Stimulated activated CD8-positive, alpha-beta memory T cell treated with anti-CD3 and anti-CD28 coated beads, Interleukin-12 subunit alpha, Interleukin-12 subunit beta, amount 100 ng/mL, for 1 hour (primary cell): ENCODE measurements around the gene RAB35.

Source experiments
- DNase-seq: peaks from one replicate; pipeline ENCODE4 v3.0.0-alpha.2; 2020; ENCODE audit warnings: low read depth

Gene RAB35

DNA sequence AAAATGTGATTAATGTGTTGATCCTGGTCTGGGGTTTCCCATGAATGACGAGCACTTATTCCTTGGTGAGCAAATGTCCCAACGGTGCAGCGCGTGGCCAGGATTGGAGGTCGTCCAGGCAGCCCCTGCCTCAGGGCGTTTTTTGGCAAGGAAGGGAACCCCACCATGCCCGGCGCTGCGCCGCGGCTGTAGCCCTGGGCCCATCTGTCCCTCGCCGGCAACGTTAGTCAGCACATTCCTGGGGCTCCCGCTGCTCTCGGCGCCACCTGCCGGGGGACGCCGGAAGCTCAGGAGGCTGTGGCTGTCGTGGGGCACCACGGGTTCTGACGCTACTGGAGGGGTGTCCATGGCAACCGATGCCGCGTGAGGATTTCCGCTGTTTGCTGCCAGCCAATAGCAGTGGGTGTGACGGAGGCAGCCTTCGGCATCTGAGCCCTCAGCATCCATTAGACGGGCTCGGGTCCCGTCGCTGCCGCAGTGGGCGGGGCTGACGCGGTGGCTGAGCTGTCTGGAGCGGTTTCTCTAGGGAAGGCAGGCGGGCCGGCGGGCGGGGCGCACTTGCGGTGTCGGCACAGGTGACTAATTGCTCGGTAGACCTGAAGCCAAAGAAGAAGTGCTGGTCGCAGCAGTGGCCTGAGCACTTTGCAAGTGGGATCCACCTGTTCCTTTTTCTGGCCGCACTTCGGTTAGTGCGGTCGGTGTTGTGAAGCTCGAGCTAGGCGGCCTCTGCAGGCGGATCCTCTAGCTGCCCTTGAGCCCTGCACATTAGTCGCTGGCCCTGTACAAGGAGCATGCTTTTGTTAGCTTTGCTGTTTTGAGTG lies 29.5 kb downstream of the RAB35 start:
- DNase-seq, result peak; percentile 99

DNA sequence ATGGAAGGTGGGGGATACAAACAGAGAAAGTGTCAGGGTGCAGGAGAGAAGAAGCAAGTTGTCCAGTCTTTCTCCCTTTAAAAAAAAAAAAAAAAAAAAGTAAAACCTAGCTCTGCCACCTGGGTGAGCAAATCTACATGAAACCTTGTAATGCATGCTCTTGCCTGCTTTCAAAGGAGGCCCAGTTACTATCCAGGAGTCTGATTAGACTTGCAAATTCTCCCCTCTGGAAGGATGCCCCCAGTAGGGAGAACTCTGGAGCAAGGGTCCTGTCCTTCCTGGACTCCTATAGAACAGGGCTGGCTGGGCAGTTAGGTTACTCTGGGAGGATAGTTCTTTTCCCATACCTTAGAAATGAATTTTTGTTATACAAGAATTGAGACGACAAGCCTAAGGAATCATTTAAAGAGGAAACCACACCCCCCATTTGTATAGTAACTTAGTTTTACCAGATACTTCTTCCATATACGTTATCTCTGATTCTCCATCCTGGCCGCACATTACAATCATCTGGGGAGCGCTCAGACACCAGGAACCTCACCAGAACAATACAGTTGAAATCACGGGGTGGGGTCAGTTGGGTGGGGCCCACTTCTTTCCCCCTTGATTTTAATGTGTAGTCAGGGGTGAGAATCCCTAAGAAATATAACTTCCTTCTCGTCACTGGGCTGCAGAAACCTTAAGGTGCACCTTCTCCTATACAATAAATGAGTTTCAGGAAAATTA lies 30.5 kb downstream of the RAB35 start:
- DNase-seq, result no peak

DNA sequence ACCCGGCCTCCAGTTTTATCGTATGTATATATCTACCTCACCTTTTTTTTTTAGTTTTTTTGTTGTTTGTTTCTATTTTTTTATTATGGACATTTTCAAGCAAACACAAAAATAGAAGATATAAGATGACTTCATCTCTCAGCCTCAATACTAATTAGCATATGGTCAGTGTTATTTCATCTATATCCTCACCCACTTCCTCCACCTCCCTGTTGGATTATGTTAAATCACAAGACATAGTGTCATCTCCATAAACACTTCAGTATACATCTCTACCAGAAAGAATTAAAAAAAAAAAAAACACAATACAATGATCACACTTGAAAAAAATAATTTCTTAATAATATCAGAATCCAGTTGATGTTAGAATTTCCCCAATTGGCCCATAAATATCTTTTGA lies 34.9 kb downstream of the RAB35 start:
- no peak for DNase-seq

DNA sequence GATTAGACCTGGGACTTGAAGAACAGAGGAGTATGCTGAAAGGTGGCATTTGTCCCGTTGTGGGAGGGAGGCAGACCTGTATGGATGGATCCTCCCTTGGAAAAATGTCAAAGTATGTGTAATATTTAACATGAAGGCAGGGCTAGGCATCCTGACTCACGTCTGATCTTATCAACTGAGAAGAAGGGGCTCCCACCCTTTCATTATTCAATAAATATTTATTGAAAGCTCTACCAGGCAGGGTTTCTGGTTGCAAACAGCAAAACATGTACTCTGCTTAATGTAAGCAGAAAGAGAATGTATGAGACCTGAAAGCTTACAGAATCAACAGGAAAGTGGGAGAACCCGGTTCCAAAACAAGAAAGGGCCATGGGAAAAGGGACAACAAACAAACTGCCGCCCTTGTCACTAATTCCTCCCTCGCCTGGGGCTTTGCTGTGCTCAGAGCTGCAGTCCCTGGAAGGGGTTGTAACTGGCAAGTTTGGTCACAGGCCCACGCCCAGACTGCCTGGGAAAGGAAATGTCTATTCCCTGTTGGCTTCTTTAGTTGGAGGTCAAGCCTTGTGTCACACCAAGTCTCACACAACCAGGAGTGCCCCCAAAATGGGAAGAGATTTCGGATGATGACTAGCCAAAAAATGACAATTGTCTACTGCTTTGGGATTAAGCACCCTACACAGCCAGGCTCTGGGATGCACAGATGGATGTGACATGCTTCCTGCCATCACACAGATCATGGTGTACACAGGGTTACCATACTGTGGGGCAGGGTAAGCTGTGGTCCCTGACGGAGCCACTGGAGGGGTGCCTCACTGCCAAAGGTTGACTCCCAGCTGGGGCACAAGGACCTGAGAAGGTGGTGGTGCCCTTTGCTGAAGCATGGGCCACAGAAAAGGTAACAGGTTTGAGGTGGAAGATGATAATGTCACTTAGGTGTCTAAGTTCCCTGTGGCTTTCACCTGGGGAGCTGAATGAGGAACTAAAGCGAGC lies 36.8 kb downstream of the RAB35 start:
- no peak for DNase-seq

DNA sequence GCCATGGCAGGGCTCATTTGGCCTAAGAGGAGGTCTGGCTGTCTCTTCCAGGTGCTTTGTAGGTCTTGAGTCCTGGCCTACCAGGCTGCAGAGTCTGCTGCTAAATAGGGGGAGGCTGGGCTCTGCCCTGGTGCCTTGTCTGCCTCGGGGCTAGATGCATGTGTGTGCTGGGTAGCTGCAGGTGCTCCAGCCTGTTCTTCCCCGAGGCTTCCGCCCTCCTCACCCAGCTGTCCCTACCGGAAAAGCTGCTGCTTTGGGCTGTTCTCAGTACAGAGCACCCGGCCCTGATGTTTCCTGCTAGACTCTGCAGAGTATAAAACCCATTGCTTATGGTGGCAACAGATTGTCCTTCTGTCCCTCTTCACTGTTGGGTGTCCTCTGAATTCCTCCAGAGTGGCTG lies 37.7 kb downstream of the RAB35 start:
- DNase-seq, result no peak

DNA sequence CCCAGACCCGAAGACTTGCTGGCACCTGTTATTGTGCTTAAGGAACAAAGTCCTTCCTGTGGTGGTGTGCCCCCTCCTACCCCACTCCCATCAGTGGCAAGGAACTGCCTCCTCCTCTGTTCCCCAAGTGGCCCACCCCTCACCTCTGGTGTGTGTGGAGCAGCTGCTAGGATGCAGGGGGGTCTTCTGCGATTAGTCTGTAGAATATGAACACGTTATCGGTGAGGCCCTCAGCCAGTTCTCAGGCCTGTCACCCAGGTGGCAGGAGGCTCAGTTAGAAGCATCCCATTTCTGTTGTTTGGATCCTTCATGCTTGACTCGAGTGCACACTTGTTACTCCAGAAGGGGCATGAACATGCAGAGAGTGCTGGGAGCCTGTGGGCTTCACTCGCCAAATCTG lies 39.3 kb downstream of the RAB35 start:
- DNase-seq, result no peak

DNA sequence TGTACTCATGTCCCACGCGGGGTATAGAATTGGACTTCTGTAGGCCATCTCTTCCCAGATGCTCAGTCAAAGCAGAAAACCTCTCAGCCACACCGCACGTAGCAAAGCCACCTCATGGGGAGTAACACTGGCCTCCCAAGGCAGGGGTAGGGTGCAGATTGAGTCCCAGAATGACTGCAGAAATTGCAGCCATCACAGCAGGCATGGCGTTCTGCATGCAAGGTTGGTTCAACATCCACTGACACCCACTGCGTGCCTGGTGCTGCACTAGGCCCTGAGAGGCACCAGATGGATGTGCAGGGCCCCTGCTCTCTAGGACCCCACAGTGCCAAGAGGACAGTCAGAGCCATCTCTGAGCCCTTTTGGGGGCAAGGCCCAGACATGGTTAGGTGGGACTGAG lies 39.9 kb downstream of the RAB35 start:
- no peak for DNase-seq

DNA sequence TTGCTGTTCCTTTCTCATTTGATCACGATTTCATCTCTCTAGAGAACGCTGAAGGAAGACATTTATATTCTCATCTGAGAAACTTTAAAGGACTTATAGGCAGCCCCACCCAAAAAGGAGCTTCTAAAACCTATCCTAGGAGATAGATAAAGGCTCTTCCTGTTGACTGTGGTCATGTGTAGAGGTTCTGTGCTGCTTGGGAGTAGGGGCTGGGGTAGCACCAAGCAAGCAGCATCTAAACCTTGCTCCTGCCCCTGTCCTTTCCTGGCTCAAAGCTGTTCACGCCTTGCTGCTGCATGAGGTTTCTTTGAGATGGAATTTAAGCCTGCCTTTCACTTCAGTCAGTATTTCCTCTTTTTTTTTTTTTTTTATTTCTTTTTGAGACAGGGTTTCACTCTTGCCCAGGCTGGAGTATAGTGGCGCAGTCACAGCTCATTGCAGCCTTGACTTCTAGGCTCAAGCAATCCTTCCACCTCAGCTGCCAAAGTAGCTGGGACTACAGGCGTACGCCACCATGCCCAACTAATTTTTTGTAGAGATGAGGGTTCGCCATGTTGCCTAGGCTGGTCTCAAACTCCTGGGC lies 41.4 kb downstream of the RAB35 start:
- DNase-seq, result no peak

DNA sequence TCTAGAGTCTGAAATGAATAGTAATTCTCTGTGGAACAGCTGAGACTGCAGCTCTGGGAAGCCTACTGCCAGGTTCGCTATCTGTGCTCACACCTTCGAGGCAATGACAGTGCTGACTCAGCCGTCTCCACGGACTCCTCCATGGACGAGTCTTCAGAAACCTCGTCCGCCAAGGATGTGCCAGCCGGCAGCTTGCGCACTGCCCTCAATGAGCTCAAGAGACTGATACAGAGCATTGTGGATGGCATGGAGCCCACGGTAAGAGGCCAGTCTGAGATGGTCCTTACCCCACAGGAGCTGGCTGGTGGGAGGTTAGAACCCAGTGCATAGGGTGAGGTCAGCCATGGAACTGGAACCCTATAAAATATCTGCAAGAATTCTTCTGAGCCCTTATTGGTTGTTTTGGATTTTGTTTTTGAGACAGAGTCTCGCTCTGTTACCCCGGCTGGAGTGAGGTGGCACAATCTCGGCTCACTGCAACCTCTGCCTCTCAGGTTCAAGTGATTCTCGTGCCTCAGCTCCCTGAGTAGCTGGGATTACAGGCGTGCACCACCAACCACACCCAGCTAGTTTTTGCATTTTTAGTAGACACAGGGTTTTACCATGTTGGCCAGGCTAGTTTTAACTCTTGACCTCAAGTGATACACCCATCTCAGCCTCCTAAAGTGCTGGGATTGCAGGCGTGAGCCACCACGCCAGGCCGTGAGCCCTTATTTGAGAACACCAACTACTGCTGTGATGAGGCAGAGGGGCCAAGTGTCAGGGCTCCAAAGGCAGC lies 43.9 kb downstream of the RAB35 start:
- no peak for DNase-seq

DNA sequence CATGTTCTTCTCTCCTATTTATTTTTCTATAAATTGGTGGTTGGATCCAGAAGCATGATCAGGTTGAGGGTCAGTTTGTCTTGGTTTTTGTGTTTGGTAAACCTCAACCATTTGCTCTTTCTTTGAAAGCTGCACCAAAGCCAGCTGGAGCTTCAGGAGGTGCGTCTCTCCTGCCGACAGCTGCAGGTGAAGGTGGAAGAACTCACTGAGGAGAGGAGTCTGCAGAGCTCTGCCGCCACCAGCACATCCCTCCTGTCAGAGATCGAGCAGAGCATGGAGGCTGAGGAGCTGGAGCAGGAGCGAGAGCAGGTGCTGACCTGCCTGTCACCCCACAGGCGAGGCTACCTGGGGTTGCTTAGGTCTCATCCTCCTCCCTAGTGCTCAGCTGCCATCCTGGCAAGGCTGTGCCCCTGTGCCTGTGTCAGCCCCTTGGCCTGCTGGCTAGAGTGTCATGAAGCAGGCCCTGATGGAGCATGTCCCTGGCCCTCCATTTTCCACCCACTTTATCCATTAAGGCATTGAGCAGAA lies 45.0 kb downstream of the RAB35 start:
- DNase-seq, result no peak

DNA sequence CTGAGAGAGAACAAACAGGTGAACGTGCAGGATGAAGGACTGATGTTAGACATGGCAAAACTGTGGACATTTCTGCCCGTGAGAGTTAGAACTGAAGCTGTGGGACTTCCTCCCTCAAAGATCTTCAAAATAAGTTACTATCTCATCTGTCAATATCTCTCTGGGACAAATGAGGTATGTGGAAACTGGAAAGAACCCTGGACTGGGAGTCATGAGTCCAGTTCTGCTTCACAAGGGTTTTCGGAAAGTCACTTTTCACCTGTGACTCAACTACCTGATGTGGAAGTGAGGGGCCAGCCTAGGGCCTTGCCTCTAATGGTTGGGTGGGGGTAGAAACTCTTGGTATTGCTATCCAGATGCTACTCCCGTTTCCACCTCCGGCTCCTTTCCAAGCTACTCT lies 47.3 kb downstream of the RAB35 start:
- no peak for DNase-seq

DNA sequence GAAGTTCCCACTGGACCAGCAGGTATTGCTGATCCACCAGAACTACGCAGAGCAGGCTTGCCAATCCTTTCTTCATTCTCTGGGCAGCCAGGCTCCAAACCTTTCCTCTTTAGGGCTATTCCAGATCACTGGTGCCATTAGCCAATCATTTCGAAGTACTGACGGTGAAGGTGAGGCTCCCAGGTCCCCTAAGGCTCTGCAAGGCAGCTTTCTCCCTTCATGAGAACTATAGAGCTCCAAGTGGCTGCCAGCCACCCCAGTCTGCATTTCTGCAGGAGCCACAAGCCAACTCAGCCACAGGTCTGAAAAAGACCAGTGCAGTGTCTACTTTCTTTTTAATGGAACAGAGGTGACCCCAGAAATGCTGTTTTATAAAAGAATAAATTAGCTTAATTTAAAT lies 48.7 kb downstream of the RAB35 start:
- no peak for DNase-seq

DNA sequence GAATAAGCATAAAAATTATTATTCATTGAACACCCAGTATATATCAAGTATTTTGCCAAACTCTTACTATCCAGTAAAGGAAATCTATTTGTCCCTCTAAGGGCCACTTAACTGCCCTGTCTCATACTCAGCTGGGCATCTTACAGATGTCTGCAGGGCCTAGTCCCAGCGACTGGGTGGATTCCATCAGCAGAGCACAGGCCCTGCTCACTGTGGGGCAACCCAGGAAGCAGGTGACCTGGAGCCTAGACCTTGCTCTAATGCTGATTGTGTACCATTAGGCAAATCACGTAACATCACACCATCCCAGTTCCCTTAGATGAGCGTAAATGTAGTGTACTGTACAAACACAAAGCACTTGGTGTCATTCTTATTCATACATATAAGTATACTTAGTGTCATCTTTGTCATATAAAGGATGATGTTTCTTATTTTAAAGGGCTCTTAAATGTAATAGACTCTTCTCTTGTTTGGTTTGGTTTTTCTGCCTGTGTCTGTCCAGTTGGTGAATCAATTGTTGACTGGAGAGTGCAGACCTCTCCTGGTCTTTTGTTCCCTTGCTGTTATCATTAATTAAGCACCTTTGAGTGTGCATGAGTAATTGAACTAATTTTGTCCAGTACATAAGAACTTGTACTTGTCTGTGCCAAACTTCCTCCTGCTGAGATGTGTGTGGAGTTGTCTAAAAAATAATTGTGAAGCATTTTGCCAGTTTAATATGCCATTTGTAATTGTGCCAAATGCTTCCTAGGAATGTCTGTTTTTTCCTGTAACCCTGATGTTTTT lies 49.3 kb downstream of the RAB35 start:
- no peak for DNase-seq

DNA sequence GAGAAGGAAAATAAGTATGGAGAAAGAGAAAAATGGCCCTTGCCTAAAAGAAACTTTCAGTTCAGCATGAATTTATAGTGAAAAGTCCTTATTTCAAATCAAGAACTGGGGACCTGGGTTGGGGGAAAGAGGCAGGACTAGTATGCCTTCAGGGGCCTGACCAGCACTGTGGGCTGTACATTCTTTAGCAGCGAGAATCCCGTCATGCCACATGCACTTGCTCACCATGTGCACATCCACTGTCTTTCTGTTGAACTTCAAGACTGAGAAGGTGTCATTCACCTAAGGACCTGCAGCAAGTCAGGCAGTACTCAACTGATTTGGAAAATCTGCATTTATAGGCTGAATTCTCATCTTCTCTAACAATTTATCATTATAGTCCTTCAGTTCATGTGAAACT lies 50.2 kb downstream of the RAB35 start:
- no peak for DNase-seq

DNA sequence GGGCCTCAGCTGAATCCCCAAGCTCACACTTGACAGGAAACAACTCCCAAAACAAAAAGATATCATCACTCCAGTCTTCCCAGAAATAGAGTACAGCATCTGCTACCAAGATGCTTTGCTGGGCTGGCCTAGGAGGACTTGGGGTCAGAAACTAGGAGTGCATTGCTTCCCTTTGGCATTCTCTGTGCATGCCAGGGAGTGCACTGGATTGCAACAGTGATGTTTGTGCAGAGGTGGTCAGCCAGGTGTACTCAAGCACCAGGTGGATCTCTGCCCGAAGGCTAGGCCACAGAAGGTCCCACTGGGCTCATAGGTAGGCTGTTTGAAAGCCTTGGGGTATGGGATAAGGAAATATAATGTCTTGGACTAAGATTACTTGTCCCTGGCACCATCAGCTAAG lies 51.1 kb downstream of the RAB35 start:
- DNase-seq, result no peak

DNA sequence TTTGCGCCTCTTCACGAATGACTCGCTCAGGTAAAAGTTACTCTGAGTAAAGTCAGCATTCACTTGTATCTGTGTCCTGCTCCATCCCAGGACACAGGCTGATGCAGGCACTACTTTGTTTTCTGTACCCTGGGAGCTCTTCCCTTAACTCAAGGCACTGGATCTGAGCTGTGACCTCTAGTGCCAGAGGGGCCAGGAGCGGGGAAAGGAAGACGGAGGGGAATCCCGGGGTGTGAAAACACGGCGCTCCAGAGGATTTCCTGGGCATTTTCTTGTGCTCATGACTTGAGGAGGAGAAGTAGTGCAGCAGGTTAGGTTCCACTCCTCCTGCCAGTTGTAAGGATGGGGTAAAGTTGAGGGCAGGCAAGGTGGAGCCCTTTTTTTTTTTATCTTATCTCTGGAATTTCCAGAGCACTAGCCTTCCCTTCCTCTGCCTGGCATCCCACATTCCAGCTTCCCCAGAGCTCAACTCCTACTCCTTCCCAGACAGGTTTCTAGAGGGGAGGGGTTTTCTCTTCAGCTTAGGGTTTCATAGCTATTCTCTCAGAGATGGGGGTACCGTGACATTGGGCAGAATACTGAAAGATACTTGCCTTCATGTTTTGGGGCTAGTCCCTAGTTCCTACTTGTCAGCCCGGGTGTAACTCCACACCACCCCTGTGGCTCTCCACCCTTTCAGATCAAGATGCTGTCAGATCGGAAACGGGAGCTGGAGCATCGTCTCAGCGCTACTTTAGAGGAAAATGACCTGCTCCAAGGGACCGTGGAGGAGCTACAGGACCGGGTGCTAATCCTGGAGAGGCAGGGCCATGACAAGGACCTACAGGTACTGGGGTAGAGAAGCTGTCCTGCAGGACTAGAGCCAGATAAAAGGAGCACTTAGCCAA lies 52.3 kb downstream of the RAB35 start:
- DNase-seq, result no peak

DNA sequence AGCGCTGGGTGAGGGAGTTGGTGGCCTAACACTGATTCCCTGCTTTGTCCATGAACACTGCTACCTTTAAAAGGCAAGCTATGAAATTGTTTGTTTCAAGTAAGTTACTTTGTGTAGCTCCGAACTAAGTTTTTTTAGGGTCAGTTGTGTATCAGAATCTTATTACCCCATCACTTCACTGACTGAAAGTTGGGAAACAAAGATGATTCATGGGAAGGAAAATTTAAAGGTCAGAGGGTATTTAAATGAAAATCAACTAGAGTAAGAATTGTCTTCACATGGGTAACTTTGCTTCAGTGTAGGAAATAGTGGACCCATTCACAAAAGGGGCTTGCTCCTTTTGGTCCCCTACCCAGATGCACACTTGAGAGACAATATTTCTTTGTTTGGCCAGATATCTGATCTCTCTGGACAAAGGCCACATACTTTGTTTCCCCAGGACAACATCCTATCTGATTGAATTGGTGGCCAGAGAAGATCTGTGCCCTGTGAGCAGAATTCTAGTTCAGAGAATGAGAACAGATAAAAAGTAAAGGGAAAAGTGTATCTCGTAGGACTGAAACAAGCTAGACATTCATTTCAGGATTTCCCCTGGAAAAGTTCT lies 53.5 kb downstream of the RAB35 start:
- no peak for DNase-seq

DNA sequence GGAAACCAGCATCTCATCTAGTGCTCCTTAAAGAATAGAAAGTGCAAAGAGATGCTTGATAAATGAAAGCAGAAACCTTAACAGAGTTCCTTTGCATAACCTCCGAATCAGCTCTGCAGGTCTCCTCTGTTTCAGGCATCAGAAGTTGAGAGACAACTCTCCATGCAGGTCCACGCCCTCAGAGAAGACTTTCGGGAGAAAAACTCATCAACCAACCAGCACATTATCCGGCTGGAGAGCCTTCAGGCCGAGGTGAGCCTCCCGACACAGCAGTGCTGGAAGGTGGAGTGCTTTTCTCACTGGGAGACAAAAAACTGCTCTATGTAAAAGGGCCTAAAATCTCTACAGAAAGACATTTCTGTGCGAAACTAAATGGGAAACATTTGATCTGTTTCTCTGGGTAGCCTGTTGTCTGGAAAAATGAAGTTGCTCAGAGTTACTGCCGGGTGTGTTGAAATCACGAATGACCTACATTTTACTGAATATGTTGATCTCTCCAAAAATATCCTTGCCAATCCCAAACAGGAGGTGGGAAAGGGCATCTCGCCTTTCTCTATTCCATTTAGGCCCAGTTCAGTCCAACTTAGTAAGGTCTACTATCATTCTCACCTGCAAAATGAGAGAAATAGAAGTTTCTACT lies 54.9 kb downstream of the RAB35 start:
- DNase-seq, result no peak
